ENCODE results near the gene TRDN. TPM values are rescaled to one million over a fixed set of nuclear protein-coding genes. Genes with fewer than 3 reads are reported as not detected.
A peak's percentile ranks its signal among the peaks of the same experiment; 100 is the strongest.

The TRDN gene
- total and polyA plus RNA-seq, 3 donors from 2014 or later, result 2.8 to 3.7 (median 3.2) TPM

DNA sequence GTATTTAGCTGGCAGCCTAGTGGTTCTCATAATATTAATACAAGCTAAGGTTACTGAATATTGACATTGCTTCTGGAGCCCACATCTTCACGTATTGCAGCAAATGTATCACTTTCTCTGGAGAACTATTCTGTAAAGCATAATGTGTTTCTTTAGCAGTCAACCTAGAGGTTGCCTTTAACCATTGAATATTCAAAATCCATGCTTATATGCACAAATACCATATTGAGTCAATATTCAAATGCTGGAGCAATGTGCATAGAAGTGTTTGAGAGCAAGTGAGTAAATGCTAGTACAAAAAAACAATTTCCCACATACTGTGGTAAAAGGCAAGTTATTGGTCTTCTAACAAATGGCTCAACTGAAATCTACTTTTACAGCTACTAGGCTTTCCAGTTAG is 231.8 kb downstream of the TRDN start:
- Histone ChIP-seq H3K27me3 (no peaks in the 10 kb centered on the region), H3K36me3 (ENCODE audit: low read depth, missing control alignments) (no peaks in the 10 kb centered on the region), H3K27ac (no peak overlapping the region), H3K9me3 (no peaks in the 10 kb centered on the region), H3K4me3 (no peak overlapping the region), H3K4me1 (no peaks in the 10 kb centered on the region)
- TF ChIP-seq CTCF (IDR thresholded peaks at IDR 0.05) (no peak), POLR2A (IDR thresholded peaks at IDR 0.05) (no peak)
- 86% methylated on average over 1 of the region's 1 CpG for WGBS, 2 donors
- no peak for DNase-seq
- intact Hi-C loops (cut with DNase I; ENCODE audit: low total_unique reads), result no loop called here

- H3K4me3 ChIP-seq, result no peak overlapping the region
- no peaks in the 10 kb centered on the region for H3K36me3 ChIP-seq (ENCODE audit: low read depth, missing control alignments)
- H3K27me3 ChIP-seq, result no peaks in the 10 kb centered on the region
- no peaks in the 10 kb centered on the region for H3K9me3 ChIP-seq
- no peak overlapping the region for H3K27ac ChIP-seq
- intact Hi-C loops (cut with DNase I; ENCODE audit: low total_unique reads), result no loop called here
- H3K4me1 ChIP-seq, result no peaks in the 10 kb centered on the region
- TF ChIP-seq CTCF (IDR thresholded peaks at IDR 0.05), result no peak
- no peak for TF ChIP-seq POLR2A (IDR thresholded peaks at IDR 0.05)
- 66 to 78% methylated on average over 2 of the region's 2 CpGs for WGBS, 2 donors
- no peak for DNase-seq
Observed at GRCh38 chr6:123402052-123402451, 234.7 kb downstream of the TRDN start.

DNA sequence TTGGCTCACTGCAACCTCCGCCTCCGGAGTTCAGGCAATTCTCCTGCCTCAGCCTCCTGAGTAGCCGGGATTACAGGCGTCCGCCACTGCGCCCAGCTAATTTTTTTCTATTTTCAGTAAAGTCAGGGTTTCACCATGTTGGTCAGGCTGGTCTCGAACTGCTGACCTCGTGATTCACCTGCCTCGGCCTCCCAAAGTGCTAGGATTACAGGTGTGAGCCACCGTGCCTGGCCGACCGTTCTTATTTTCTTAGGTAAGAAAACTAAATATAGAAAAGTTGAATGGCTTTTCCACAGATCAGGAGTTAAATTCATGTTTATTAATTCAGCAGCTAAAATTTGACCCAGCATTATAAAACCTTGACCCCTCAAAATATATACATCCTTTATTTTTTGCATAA is 238.7 kb downstream of the TRDN start:
- Histone ChIP-seq H3K36me3 (ENCODE audit: low read depth, missing control alignments) (no peaks in the 10 kb centered on the region), H3K27me3 (no peaks in the 10 kb centered on the region), H3K9me3 (no peaks in the 10 kb centered on the region), H3K4me1 (no peaks in the 10 kb centered on the region), H3K4me3 (no peak overlapping the region), H3K27ac (no peak overlapping the region)
- DNase-seq, result no peak
- no peak for TF ChIP-seq CTCF (IDR thresholded peaks at IDR 0.05)
- 88% methylated on average over 12 of the region's 12 CpGs for WGBS, 2 donors
- intact Hi-C loops (cut with DNase I; ENCODE audit: low total_unique reads), result no loop called here

DNA sequence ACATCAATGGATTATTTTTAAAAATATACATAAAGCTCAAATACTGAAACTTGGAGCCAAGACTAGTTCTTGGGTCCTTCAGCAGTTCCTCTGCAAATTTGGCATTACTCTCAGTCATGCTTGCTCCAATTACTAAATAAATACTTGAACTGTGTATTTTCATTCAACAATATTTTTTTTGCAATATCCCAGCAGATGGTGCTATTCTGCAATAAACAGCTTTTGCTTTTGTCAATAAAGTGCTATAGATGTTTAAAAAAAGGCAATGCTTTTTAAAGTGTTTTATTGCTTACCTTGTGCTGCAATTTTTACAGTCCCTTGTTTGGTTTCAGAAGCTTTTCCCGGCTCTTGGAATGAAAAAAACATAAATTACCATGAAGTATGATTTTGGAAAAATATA is 243.4 kb downstream of the TRDN start:
- H3K9me3 ChIP-seq, result no peaks in the 10 kb centered on the region

More for the DNA sequence above, 243.4 kb downstream of the TRDN start:
- intact Hi-C loops (cut with DNase I; ENCODE audit: low total_unique reads), result no loop called here
- TF ChIP-seq CTCF (IDR thresholded peaks at IDR 0.05) (peak in 1 of 3 experiments; percentile 41), POLR2A (IDR thresholded peaks at IDR 0.05) (no peak)
- no peak overlapping the region for H3K4me3 ChIP-seq
- no peak overlapping the region for H3K27ac ChIP-seq
- 31 to 34% methylated on average over 1 of the region's 1 CpG for WGBS, 2 donors
- H3K4me1 ChIP-seq, result no peaks in the 10 kb centered on the region
- H3K27me3 ChIP-seq, result no peaks in the 10 kb centered on the region
- no peaks in the 10 kb centered on the region for H3K36me3 ChIP-seq (ENCODE audit: low read depth, missing control alignments)
- no peak for DNase-seq

Measured in testis (tissue), 3 donors.